ENCODE results near the gene NTRK2. TPM values are rescaled to one million over a fixed set of nuclear protein-coding genes. Genes with fewer than 3 reads are reported as not detected.

Gene NTRK2
- total and polyA plus RNA-seq, 4 donors = 0.26 to 1.4 (median 0.56) TPM

- TF ChIP-seq RXRA (IDR thresholded peaks at IDR 0.05) = no peak
- TF ChIP-seq EGR1 (IDR thresholded peaks at IDR 0.05; ENCODE audit: low read depth in 2 of 2) = no peak
Measured at GRCh38 chr9:84919440-84919839, 249.9 kb downstream of the NTRK2 start.

GRCh38 chr9:84921175-84921574 lies 251.6 kb downstream of the NTRK2 start:
- Histone ChIP-seq H3K9me3 (ENCODE audit: control insufficient read depth in 4 of 4, low read length in 3 of 4) (no peaks in the 10 kb centered on the region), H3K4me1 (ENCODE audit: control insufficient read depth in 4 of 4, insufficient read depth in 4 of 4, low read length in 3 of 4) (no peaks in the 10 kb centered on the region), H3K4me3 (ENCODE audit: low read depth in 1 of 3, low read length in 3 of 3) (no peak overlapping the region), H3K36me3 (ENCODE audit: control insufficient read depth in 4 of 4, insufficient read depth in 3 of 4, low read depth in 1 of 4, low read length in 3 of 4) (no peaks in the 10 kb centered on the region), H3K9ac (ENCODE audit: low read depth in 1 of 2, low read length in 2 of 2) (no peak overlapping the region), H3K27ac (ENCODE audit: low read depth in 1 of 2, low read length in 2 of 2) (no peak overlapping the region), H3K27me3 (ENCODE audit: control insufficient read depth in 4 of 4, insufficient read depth in 4 of 4, low read length in 3 of 4) (peaks cover 0 to 5% (median 0%) of the 10 kb centered on the region in 4 donors)
- TF ChIP-seq JUND (IDR thresholded peaks at IDR 0.05) (no peak), REST (IDR thresholded peaks at IDR 0.05) (no peak), FOXA2 (IDR thresholded peaks at IDR 0.05) (no peak), HNF4A (conservative IDR thresholded peaks at IDR 0.05) (no peak), RXRA (IDR thresholded peaks at IDR 0.05) (no peak), RAD21 (IDR thresholded peaks at IDR 0.05) (no peak), EGR1 (IDR thresholded peaks at IDR 0.05; ENCODE audit: low read depth in 2 of 2) (no peak)
- no peak for DNase-seq (ENCODE audit: low spot score)

More at GRCh38 chr9:84919440-84919839, 249.9 kb downstream of the NTRK2 start:
- WGBS = 82% methylated on average over 3 of the region's 3 CpGs
- Histone ChIP-seq H3K4me3 (ENCODE audit: low read depth in 1 of 3, low read length in 3 of 3) (no peak overlapping the region), H3K27me3 (ENCODE audit: control insufficient read depth in 4 of 4, insufficient read depth in 4 of 4, low read length in 3 of 4) (peaks cover 0 to 7% (median 0%) of the 10 kb centered on the region in 4 donors), H3K4me1 (ENCODE audit: control insufficient read depth in 4 of 4, insufficient read depth in 4 of 4, low read length in 3 of 4) (no peaks in the 10 kb centered on the region), H3K9me3 (ENCODE audit: control insufficient read depth in 4 of 4, low read length in 3 of 4) (no peaks in the 10 kb centered on the region), H3K27ac (ENCODE audit: low read depth in 1 of 2, low read length in 2 of 2) (no peak overlapping the region), H3K36me3 (ENCODE audit: control insufficient read depth in 4 of 4, insufficient read depth in 3 of 4, low read depth in 1 of 4, low read length in 3 of 4) (no peaks in the 10 kb centered on the region), H3K9ac (ENCODE audit: low read depth in 1 of 2, low read length in 2 of 2) (no peak overlapping the region)
- DNase-seq (ENCODE audit: low spot score) = no peak

GRCh38 chr9:84922051-84922450 lies 252.5 kb downstream of the NTRK2 start:
- Histone ChIP-seq H3K27me3 (ENCODE audit: control insufficient read depth in 4 of 4, insufficient read depth in 4 of 4, low read length in 3 of 4) (peaks cover 0 to 5% (median 0%) of the 10 kb centered on the region in 4 donors), H3K4me3 (ENCODE audit: low read depth in 1 of 3, low read length in 3 of 3) (no peak overlapping the region), H3K36me3 (ENCODE audit: control insufficient read depth in 4 of 4, insufficient read depth in 3 of 4, low read depth in 1 of 4, low read length in 3 of 4) (no peaks in the 10 kb centered on the region), H3K27ac (ENCODE audit: low read depth in 1 of 2, low read length in 2 of 2) (no peak overlapping the region), H3K4me1 (ENCODE audit: control insufficient read depth in 4 of 4, insufficient read depth in 4 of 4, low read length in 3 of 4) (no peaks in the 10 kb centered on the region), H3K9me3 (ENCODE audit: control insufficient read depth in 4 of 4, low read length in 3 of 4) (no peaks in the 10 kb centered on the region), H3K9ac (ENCODE audit: low read depth in 1 of 2, low read length in 2 of 2) (no peak overlapping the region)
- DNase-seq (ENCODE audit: low spot score) = no peak
- TF ChIP-seq TAF1 (conservative IDR thresholded peaks at IDR 0.05) (no peak), MAX (IDR thresholded peaks at IDR 0.05) (no peak), SP1 (IDR thresholded peaks at IDR 0.05) (no peak), HNF4A (conservative IDR thresholded peaks at IDR 0.05) (no peak), ZBTB33 (IDR thresholded peaks at IDR 0.05) (no peak), YY1 (IDR thresholded peaks at IDR 0.05) (no peak), FOXA1 (IDR thresholded peaks at IDR 0.05) (no peak), ATF3 (IDR thresholded peaks at IDR 0.05) (no peak), EGR1 (IDR thresholded peaks at IDR 0.05; ENCODE audit: low read depth in 2 of 2) (no peak), JUND (IDR thresholded peaks at IDR 0.05) (no peak)
- 75% methylated on average over 8 of the region's 8 CpGs for WGBS
